ENCODE results near the gene GALNT18. TPM values are rescaled to one million over a fixed set of nuclear protein-coding genes. Genes with fewer than 3 reads are reported as not detected.

The GALNT18 gene
- total RNA-seq, 1 donor = 2.4 TPM

DNA sequence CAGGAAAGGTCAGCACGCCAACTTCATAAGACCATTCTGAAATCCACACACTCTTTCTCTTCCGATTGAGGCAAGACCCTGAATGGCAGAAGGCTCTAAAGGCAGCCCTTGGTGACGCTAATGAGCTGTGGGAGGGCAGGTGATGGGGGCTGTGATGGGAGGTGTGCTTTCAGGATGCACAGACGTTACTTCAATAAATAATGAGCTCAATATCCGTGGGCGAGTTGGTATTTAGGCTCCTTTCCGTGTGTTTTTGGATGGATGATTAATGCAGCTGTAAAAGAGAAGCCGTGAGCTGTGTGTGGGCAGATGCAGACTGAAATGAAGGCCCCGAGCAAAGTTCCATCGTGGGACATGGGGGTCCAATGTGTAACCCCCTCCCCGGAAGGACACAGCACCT lies 138.2 kb downstream of the GALNT18 start:
- TF ChIP-seq, protein P1, sequence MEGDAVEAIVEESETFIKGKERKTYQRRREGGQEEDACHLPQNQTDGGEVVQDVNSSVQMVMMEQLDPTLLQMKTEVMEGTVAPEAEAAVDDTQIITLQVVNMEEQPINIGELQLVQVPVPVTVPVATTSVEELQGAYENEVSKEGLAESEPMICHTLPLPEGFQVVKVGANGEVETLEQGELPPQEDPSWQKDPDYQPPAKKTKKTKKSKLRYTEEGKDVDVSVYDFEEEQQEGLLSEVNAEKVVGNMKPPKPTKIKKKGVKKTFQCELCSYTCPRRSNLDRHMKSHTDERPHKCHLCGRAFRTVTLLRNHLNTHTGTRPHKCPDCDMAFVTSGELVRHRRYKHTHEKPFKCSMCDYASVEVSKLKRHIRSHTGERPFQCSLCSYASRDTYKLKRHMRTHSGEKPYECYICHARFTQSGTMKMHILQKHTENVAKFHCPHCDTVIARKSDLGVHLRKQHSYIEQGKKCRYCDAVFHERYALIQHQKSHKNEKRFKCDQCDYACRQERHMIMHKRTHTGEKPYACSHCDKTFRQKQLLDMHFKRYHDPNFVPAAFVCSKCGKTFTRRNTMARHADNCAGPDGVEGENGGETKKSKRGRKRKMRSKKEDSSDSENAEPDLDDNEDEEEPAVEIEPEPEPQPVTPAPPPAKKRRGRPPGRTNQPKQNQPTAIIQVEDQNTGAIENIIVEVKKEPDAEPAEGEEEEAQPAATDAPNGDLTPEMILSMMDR (IDR thresholded peaks at IDR 0.05; ENCODE audit: insufficient read depth, low read length) = no peak
- DNase-seq (ENCODE audit: low read depth) = no peak
- no peak overlapping the region for H3K4me3 ChIP-seq (ENCODE audit: low read depth, low read length)

DNA sequence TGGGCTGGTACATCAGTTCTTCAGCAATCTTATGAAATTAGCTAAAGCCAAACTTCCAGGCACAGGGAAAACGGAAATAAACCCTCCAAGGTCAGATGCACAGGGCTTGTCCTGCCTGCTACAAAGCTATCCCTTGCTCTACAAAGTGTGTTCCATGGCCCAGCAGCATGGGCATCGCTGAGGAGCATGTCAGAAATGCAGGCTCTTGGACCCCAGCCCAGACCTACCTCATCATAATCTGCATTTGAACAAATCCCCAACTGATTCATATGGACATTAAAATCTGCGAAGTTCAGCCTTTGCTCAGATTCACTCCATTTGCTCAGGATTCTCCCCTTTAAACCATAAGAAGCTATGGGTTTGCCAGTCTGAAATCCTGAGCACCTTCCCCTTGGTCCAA lies 139.1 kb downstream of the GALNT18 start:
- no peak overlapping the region for H3K4me3 ChIP-seq (ENCODE audit: low read depth, low read length)
- TF ChIP-seq, protein P1 (IDR thresholded peaks at IDR 0.05; ENCODE audit: insufficient read depth, low read length) = no peak
- no peak for DNase-seq (ENCODE audit: low read depth)

DNA sequence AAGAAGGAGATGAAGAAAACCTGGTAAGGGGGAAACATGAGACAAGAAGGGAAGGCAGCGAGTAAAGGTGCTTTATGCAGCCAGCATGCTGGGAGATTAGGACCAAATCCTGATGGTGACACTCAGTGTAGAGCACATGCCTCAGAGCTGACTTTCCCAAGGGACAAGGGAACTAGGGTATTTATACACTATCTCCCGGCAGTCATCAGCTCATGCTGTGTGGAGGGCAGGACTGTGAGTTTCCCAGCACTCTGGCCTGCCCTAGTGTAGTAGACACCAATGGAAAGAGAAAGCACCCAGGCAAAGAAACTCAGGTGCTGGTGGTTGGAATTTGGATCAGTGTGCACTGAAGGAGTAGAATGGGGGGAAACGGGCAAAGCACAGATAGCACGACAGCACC lies 140.4 kb downstream of the GALNT18 start:
- TF ChIP-seq, protein P1 (IDR thresholded peaks at IDR 0.05; ENCODE audit: insufficient read depth, low read length) = no peak
- no peak overlapping the region for H3K4me3 ChIP-seq (ENCODE audit: low read depth, low read length)
- no peak for DNase-seq (ENCODE audit: low read depth)

DNA sequence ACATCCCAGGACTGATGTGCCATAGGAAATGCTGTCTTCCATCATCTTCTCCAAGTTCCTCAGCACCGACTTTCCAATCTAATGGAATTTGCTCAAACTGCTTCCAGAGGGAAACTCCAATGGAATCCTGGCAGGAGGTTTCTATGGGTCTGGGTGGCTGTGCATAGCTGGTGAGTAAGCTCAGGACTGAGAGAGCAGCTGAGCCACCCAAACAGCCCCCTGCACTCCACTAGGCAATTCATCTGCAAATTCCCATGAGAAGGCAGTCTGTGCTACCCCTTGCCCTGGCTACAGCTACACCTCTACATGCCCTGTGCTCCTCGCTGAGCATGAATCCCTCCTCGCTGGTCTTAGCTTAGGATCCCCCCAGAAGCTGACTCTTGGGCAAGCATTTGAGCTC lies 140.8 kb downstream of the GALNT18 start:
- TF ChIP-seq, protein P1 (IDR thresholded peaks at IDR 0.05; ENCODE audit: insufficient read depth, low read length) = no peak
- no peak overlapping the region for H3K4me3 ChIP-seq (ENCODE audit: low read depth, low read length)
- peak; percentile 1 for DNase-seq (ENCODE audit: low read depth)

DNA sequence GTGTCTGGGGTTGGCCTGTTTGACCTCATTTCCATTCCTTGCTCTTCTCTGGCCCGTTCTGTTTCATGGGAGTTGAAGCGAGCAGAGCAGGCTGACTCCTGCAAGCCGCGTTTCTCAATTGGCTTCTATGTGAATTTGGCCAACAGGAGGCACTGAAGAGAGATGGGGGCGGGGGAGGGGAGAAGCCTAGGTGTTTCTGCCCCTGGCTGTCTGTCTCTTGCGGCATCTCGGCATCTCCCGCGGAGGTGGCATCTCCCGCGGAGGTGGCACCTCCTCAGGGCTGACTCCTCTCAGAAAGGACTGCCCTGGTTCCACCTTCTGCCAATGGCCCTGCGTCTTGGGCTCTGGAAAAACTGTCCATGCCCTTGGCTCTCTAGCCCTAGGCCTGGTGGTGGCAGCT lies 143.1 kb downstream of the GALNT18 start:
- no peak for DNase-seq (ENCODE audit: low read depth)
- TF ChIP-seq, protein P1 (IDR thresholded peaks at IDR 0.05; ENCODE audit: insufficient read depth, low read length) = no peak

DNA sequence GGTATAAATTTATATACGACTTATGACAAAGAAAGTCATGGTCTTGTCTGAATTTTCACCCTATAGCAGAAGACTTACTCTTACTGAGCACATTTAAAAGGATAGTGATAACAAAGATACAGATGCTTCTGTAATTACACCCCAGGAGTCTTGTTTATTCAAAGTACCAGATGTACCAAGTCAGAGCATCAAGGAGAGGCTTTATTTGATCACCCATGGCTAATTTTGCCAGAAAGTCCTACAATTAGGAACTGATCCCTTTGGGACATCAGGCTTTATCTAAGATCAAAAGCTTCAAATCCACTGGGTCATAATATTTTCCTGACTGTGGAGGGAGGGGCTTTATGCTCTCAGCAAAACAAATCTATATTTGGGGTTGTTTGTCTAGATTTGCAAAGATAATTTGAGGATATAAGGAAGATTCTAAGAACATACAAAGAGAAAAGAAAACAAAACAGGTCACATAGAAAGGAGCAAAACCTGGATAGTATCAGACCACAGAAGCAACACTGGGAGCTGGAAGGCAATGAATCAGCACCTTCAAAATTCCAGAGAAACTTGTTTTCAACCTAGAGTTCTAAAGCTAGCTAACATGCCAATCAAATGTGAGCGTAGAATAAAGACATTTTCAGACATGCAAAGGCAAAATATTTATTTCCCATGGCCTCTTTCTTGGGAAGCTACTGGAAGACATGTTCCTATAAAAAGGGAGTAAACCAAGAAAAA lies 143.9 kb downstream of the GALNT18 start:
- TF ChIP-seq, protein P1 (IDR thresholded peaks at IDR 0.05; ENCODE audit: insufficient read depth, low read length) = no peak
- no peak overlapping the region for H3K4me3 ChIP-seq (ENCODE audit: low read depth, low read length)
- no peak for DNase-seq (ENCODE audit: low read depth)

More for the DNA sequence above, 143.1 kb downstream of the GALNT18 start:
- H3K4me3 ChIP-seq (ENCODE audit: low read depth, low read length) = no peak overlapping the region
